MM.1S (cell line): Measurements from ENCODE around the gene MRPL51.
A peak's percentile ranks its signal among the peaks of the same experiment; 100 is the strongest.

Experiments used
- DNase-seq: peaks from one replicate; pipeline ENCODE4 v3.0.0-alpha.2; 2015
- H2AFZ ChIP-seq: fragments of 300-600 bp; sonication (generic); 2 replicates; pipeline ENCODE4 v1.6.0; 2016; ENCODE audit warnings: antibody characterized with exemption, low read length
- H3F3A ChIP-seq: fragments of 300-600 bp; sonication (generic); 2 replicates; pipeline ENCODE4 v1.6.1; 2016; ENCODE audit warnings: mild to moderate bottlenecking, antibody characterized with exemption, low read length, moderate library complexity, mixed read lengths; ENCODE audit not compliant: insufficient read depth
- H3K27ac ChIP-seq: fragments of 300-600 bp; sonication (generic); 2 replicates; pipeline ENCODE4 v1.5.1; 2016; ENCODE audit warnings: mild to moderate bottlenecking, low read length
- H3K27me3 ChIP-seq: fragments of 300-600 bp; sonication (generic); replicated peaks from 2 replicates; pipeline ENCODE4 v1.6.0; 2016; ENCODE audit warnings: low read length; ENCODE audit not compliant: insufficient read depth
- H3K36me3 ChIP-seq: fragments of 300-600 bp; sonication (generic); replicated peaks from 2 replicates; pipeline ENCODE4 v1.6.1; 2016; ENCODE audit warnings: mild to moderate bottlenecking, low read length, mixed read lengths; ENCODE audit not compliant: insufficient read depth
- H3K4me1 ChIP-seq: fragments of 300-600 bp; sonication (generic); 2 replicates; pipeline ENCODE4 v1.6.1; 2016; ENCODE audit warnings: low read length, mixed read lengths
- H3K4me2 ChIP-seq: fragments of 300-600 bp; sonication (generic); 2 replicates; pipeline ENCODE4 v1.6.0; 2016; ENCODE audit warnings: low read depth, low read length
- H3K4me3 ChIP-seq: fragments of 300-600 bp; sonication (generic); 2 replicates; pipeline ENCODE4 v1.5.1; 2016; ENCODE audit warnings: low read length, mixed read lengths
- H3K79me2 ChIP-seq: fragments of 300-600 bp; sonication (generic); 2 replicates; pipeline ENCODE4 v1.6.1; 2016; ENCODE audit warnings: mixed run types, low read length, mixed read lengths
- H3K9ac ChIP-seq: fragments of 300-600 bp; sonication (generic); 2 replicates; pipeline ENCODE4 v1.6.1; 2016; ENCODE audit warnings: low read length, mixed read lengths
- H3K9me2 ChIP-seq: fragments of 300-600 bp; sonication (generic); replicated peaks from 2 replicates; pipeline ENCODE4 v1.6.1; 2016; ENCODE audit warnings: mild to moderate bottlenecking, low read length, mixed read lengths; ENCODE audit not compliant: insufficient read depth
- H3K9me3 ChIP-seq: fragments of 300-600 bp; sonication (generic); replicated peaks from 2 replicates; pipeline ENCODE4 v1.6.1; 2016; ENCODE audit warnings: mild to moderate bottlenecking, low read length, mixed read lengths; ENCODE audit not compliant: insufficient read depth
- H4K20me1 ChIP-seq: fragments of 300-600 bp; sonication (generic); 2 replicates; pipeline ENCODE4 v1.6.1; 2016; ENCODE audit warnings: mild to moderate bottlenecking, low read length, moderate library complexity, mixed read lengths; ENCODE audit not compliant: insufficient read depth
- EZH2 ChIP-seq: fragments of 300-600 bp; sonication (generic); optimal IDR thresholded peaks from 2 replicates; pipeline ENCODE3; 2017; ENCODE audit warnings: low read depth, mild to moderate bottlenecking, antibody characterized with exemption, low read length, mixed read lengths
- EZH2phosphoT487 ChIP-seq: fragments of 300-600 bp; sonication (generic); IDR thresholded peaks from 2 replicates; pipeline ENCODE4 v1.6.1; 2018; ENCODE audit warnings: antibody characterized with exemption, low read length
- TF ChIP-seq, protein P1 (sequence below): fragments of 300-600 bp; sonication (generic); IDR thresholded peaks from 2 replicates; pipeline ENCODE4 v1.5.1; 2016; ENCODE audit warnings: antibody characterized with exemption, low read length, mixed read lengths

The MRPL51 gene

DNA sequence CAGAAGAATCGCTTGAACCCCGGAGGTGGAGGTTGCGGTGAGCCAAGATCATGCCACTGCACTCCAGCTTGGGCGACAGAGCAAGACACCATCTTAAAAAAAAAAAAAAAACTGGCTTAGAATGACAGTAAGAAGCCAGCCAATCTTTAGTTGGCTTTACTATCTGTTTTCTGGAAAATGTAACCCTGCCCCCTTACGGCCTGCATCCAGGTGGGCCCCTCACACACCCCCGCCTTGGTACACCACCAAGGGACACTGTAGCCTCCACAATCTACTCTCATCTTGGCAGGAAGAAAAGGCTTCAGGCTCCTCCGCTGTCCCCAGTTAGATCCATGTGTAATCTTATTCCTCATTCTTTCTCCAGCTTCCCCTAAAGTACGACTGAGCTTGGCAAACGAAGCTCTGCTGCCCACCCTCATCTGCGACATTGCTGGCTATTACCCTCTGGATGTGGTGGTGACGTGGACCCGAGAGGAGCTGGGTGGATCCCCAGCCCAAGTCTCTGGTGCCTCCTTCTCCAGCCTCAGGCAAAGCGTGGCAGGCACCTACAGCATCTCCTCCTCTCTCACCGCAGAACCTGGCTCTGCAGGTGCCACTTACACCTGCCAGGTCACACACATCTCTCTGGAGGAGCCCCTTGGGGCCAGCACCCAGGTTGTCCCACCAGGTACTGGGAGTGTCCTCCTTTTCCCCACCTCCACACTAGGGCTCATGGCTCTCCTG, 34.6 kb downstream of the MRPL51 start:
- no peaks in the 10 kb centered on the region for H3K9me3 ChIP-seq
- peaks cover 58% of the 10 kb centered on the region for H3K79me2 ChIP-seq
- no peaks in the 10 kb centered on the region for H4K20me1 ChIP-seq
- H3K4me3 ChIP-seq, result no peak overlapping the region
- H3K4me1 ChIP-seq, result peaks cover 32% of the 10 kb centered on the region
- H3K36me3 ChIP-seq, result peaks cover 19% of the 10 kb centered on the region
- TF ChIP-seq EZH2phosphoT487, result no peak
- TF ChIP-seq, protein P1, sequence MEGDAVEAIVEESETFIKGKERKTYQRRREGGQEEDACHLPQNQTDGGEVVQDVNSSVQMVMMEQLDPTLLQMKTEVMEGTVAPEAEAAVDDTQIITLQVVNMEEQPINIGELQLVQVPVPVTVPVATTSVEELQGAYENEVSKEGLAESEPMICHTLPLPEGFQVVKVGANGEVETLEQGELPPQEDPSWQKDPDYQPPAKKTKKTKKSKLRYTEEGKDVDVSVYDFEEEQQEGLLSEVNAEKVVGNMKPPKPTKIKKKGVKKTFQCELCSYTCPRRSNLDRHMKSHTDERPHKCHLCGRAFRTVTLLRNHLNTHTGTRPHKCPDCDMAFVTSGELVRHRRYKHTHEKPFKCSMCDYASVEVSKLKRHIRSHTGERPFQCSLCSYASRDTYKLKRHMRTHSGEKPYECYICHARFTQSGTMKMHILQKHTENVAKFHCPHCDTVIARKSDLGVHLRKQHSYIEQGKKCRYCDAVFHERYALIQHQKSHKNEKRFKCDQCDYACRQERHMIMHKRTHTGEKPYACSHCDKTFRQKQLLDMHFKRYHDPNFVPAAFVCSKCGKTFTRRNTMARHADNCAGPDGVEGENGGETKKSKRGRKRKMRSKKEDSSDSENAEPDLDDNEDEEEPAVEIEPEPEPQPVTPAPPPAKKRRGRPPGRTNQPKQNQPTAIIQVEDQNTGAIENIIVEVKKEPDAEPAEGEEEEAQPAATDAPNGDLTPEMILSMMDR, result no peak
- TF ChIP-seq EZH2, result no peak
- H3K27ac ChIP-seq, result no peak overlapping the region
- H3K9me2 ChIP-seq, result no peaks in the 10 kb centered on the region
- H2AFZ ChIP-seq, result no peak overlapping the region
- no peaks in the 10 kb centered on the region for H3K27me3 ChIP-seq
- H3K4me2 ChIP-seq, result no peak overlapping the region
- no peak for DNase-seq
- peaks cover 39% of the 10 kb centered on the region for H3F3A ChIP-seq
- no peak overlapping the region for H3K9ac ChIP-seq

DNA sequence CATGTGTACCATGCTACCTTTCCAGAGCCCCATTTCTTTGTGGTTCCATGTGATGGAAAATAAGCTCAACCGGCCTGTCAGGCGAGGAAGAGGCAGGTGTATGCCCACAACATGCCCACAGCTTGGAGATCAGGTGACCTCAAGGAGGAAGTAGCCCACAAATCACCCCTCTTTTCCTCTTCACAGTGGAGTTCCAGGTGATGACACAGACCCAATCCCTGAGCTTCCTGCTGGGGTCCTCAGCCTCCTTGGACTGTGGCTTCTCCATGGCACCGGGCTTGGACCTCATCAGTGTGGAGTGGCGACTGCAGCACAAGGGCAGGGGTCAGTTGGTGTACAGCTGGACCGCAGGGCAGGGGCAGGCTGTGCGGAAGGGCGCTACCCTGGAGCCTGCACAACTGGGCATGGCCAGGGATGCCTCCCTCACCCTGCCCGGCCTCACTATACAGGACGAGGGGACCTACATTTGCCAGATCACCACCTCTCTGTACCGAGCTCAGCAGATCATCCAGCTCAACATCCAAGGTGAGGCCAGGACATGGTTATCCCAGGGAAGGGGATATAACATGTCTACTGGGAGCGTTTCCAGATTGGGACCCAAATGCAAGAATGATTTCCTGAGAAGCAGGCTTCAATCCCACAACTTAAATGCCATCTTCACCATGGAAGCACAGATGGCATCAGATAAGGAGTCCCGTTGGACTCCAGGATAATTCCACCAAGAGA, 35.7 kb downstream of the MRPL51 start:
- Histone ChIP-seq H3K36me3 (peaks cover 19% of the 10 kb centered on the region; the same call in 1 of the 2 replicates), H3K4me3 (no peak overlapping the region), H4K20me1 (no peaks in the 10 kb centered on the region), H3K27me3 (no peaks in the 10 kb centered on the region), H3K9me3 (no peaks in the 10 kb centered on the region), H2AFZ (no peak overlapping the region), H3K9ac (no peak overlapping the region), H3K9me2 (no peaks in the 10 kb centered on the region), H3F3A (peaks cover 38% of the 10 kb centered on the region), H3K4me2 (no peak overlapping the region), H3K79me2 (peaks cover 62% of the 10 kb centered on the region), H3K4me1 (peaks cover 36% of the 10 kb centered on the region), H3K27ac (no peak overlapping the region)
- DNase-seq, result no peak
- TF ChIP-seq EZH2 (no peak), EZH2phosphoT487 (no peak)
- TF ChIP-seq, protein P1, result no peak

DNA sequence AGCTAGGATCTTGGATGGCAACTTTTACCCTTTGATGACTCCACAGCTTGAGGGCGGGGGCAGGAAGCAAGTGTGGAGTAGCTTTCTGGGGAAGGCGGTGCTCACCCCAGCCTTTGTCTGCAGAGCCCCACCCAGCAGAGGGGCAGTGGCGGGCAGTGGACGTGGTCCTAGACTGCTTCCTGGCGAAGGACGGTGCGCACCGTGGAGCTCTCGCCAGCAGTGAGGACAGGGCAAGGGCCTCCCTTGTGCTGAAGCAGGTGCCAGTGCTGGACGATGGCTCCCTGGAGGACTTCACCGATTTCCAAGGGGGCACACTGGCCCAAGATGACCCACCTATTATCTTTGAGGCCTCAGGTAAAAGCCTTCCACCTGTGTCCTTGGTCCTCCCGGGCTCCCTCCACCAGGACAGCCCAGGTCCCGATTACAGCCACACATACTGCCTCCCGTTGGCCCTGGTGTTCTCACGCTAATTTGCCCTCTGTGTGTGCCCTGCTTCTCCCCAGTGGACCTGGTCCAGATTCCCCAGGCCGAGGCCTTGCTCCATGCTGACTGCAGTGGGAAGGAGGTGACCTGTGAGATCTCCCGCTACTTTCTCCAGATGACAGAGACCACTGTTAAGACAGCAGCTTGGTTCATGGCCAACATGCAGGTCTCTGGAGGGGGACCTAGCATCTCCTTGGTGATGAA, 40.0 kb downstream of the MRPL51 start:
- Histone ChIP-seq H3K27ac (peak overlapping the region; percentile 85), H3K4me3 (peak overlapping the region; percentile 80), H3K9ac (peak overlapping the region; percentile 95), H3K9me3 (no peaks in the 10 kb centered on the region), H3K79me2 (peaks cover 54% of the 10 kb centered on the region), H3K4me1 (peaks cover 15% of the 10 kb centered on the region), H3K36me3 (0 out of 2 replicates have a peak, but pooled peaks cover 10% of the 10 kb centered on the region), H3K27me3 (no peaks in the 10 kb centered on the region), H3K9me2 (no peaks in the 10 kb centered on the region), H3F3A (peaks cover 12% of the 10 kb centered on the region; the same call in 1 of the 2 replicates), H2AFZ (0 out of 2 replicates have a peak overlapping the region, but pooled peaks have one; percentile 3), H3K4me2 (peak overlapping the region; percentile 98), H4K20me1 (no peaks in the 10 kb centered on the region)
- TF ChIP-seq EZH2phosphoT487 (no peak), EZH2 (no peak)
- TF ChIP-seq, protein P1, result no peak
- DNase-seq, result peak; percentile 30
